ENCODE data around the gene MAPK12.

Gene MAPK12

DNA sequence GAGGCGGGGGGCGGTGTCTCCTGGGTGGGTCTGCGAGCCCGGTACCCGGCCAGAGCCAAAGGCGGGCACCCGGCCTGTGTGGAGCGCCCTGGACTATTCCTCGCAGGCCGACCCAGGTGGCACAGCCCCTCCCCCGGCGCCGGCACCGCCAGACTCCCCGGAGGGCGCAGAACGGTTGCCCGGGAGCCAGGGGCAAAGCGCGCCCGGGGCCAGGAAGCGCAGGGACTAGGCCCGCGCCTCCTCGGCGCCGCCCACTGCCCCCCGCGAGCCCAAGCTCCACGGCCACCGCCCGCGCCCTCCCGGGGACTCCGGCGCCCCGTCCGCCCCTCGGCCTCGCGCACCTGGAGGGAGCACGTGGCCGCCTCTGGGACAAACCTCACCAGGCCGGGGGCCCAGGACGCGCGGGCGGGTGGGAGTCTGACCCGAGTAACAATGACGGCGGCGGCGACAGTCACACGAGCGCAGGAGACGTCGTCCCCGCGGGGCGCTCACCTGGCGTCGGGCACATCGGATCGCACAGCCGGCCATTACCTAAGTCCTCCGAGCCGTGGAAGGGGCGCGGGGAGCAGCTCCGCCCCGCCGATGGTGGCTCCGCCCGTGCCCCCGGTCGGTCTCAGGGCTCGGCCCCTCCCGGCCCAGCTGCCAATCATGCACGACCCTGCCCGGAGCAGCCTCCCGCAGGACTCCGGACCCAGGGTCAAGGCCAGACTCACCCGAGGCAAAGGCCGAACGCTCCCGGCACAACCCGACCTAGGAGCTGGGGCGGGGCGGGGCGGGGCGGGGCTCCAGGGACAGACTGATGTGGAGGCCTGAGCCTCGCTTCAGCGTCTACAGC, 38.5 kb upstream of the MAPK12 start:
- no peak for DNase-seq (ENCODE audit: low read depth)

DNA sequence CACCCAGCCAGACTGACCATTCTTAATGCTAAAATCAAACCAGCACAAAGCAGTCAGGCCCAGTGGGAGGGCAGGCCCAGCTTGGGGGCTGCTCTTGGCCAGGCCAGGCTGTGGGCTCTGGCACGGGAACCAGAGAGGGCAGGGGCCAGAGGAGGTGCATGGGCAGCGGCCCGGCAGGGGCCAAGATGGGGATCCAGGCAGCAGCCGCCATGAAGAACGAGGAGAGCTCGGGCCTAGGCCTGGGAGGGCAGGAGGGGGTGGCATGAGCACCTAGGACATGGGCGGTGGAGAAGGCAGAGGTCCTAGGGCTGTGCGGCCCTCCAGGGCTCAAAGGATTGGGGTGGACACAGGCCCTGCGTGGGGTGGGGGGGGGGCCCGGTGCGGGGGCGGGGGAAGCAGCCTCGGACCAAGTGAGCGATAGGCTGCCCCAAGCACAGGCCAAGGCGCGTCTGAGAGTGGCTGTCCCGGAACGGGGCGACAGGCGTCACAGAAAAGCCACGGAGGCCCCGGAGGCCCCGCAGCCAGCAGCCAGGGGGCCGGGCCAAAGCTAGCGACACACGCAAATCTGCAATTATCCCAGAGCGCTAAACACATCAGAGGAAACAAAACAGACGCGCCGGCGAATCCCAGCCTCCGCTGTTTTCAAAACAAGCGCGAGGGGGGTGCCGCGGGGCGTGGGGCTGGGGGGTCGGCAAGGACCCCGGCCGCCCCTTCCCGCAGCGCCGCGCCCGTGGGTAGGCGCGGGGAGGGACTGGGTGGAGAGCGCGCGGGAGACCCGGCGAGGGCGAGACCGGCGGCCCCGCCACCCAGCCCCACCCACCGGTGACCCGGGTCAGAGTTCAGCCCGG, 37.7 kb upstream of the MAPK12 start:
- DNase-seq (ENCODE audit: low read depth) = no peak

DNA sequence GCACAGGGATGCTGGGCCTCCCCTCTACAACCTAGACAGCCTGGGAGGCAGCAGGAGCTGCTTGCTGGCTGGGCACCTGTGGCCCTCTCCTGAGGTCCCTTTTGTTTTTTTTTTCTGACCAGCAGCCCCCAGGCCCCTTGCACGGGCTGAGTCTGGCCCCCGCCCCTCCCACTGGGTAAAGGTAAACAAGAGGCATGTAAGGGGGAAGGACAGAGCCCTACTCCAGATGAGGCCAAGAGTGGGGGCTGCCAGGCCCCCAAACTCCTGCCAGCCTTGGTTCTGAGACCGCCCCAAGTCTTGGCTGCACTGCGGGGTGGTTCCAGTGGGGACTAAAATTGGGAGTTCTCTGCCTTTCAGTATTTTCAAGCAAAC, 36.8 kb upstream of the MAPK12 start:
- DNase-seq (ENCODE audit: low read depth) = no peak

DNA sequence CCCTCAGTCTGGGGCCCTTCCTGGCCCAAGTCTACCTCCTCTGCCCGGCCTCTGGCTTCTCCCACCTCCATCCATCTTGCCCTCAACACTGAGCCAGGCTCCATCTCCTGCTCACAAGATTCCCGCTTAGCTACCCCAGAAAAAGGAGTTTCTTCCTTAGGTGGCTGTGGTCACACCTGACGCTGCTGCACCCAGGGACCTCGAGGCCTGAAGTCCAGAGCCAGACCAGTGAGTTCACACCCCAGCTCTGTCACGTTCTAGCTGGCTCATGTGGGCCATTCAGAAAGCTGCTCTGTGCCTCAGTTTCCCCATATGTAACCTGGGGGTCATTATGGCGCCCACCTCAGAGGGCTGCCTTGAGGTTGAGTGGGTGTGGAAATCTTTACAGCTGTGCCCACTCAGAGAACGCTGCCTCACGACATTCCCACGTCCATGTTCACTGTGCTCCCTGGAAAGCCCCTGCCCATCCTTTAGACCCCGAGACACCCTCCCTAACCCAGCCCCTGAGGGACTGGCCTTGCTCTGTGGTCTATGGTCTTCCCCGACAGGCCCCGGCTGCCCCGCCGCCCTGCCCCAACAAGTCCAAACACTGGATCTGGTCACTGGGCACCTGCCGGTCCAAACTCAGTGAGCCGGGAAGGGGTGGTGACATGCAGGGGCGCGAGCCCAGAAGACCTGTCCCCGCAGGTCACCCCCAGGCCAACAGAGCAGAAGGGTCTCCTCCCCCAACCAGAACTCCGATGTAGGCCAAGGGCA, 36.2 kb upstream of the MAPK12 start:
- DNase-seq (ENCODE audit: low read depth) = no peak

DNA sequence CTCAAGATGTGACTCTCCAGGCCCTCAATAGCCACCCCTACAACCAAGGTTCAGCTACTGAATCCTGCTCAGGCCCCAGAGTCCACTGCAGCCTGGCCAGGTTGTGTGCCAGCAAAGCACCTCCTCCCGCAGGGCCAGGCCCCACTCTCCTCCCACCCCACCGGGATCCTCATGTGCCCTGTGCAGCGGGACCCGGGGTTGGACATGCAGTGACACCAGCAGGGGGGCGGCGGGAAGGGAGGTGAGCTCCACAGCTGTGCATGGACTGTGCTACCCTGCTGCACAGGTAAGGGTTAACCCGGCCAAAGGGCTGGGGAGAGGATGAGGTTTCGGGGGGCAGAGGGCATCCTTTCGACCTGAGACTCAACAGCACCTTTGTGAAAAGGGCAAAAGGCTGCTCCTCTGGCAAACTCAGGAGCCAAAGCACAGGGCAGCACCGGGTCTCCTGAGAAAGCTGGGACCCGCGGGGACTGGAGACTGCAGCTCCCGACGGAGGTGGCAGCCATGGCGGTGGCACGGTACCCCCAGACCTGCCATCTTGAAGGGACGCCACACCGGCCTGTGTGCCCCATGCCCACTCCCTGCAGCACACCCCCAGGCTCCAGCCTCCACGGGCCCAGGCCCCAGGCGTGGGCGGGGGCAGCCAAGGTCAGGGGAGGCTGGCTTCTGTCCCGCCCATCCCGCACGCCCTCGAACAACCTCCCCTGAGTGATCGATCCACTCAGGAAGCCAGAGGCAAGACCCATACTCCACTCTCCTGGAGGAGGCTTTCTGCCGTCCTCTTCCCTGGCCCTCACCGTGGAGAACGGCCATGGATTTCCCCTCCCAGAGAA, 35.4 kb upstream of the MAPK12 start:
- no peak for DNase-seq (ENCODE audit: low read depth)

DNA sequence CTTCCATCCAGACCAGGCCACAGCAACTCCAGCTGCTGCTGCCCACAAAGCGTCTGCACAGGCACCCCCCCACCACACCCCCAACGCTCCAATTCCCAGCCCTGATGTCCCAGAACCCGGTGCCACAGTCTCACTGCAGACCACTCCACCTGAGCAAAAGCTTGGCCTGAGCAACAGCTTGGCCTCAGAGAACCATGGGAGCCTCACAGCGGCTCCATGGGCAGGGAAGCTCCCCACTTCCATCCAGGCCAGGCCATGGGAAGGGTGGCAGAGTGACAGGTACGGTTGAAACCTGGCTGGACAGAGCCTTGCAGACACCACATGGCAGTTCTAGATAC, 32.8 kb upstream of the MAPK12 start:
- no peak for DNase-seq (ENCODE audit: low read depth)

DNA sequence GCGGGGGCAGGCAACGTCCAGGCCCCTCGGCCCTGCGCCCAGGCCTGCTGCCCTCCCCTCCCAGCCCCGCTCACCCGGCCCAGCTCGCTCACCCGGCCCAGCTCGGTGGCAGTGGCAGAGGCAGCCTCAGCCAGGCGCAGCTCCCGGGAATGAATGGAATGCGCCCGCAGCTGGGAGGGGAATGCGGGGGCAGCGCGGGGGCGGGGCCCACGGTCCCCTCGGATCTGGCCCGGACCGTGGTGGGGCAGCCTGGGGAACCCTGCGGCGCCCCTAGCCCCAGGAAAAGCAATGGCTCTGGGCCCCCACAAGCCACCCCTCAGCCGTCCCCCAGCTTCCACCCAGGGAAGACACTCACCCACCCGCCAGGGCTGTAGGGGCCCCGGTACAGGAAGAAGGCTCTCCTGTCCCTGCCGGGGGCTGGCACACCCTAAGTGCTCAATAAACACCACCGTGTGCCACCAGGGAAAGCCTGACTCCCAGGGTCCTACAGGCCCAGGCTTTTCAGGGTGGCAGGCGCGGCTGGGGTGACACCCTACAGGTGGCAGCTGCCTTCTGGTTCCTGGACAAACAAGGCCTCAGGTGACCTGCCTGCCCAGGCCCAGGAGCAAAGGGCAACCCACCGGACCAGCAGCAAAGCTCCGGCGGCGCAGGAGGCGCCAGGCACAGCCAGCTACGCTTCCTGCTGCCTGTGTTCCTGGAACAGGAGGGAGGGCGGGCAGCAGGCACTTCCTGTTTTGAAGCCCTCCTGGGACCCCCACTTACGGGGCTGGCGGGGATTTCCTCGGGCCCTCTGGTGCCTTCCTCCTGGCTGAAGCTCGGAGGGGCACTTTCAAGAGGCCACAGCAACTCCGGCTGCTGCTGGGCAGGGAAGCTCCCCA, 32.2 kb upstream of the MAPK12 start:
- DNase-seq (ENCODE audit: low read depth) = no peak

DNA sequence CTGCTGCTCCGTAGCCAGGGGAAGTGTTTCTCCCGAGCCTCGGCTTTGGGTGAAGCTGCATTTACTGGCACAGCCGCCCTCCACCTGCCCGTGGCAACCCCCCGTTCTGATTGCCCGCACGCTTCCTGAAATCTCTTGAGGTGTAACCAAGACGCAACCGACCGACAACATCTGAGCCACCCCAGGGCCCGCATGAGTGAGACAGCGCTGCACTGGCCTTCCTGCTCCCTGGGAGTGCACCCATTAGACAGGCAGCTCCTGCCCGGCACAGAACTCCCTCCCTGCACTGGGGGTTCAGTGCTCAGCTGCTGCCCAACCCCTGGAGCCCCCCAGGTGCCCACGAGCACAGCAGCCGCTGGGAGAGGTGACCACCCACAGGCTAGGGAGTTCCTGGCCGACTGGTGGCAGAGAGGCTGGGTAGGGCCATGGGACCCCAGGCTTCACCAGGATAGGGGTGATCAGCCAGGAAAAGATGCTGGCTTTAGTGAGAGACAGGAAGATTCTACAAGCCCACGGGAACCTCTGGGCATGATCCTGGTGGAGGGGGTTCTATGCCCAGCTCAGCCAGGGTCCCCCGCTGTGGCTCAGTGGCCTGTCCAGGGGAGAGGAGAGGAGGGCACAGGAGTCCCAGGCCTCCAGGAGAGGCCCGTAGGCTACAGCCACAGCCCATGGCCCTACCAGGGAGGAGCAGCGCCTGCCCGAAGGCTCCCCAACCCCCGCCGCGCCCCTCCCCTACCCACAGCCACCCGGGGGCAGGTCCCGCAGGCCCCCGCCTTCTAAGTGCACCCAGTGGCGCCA, 31.4 kb upstream of the MAPK12 start:
- DNase-seq (ENCODE audit: low read depth) = no peak

DNA sequence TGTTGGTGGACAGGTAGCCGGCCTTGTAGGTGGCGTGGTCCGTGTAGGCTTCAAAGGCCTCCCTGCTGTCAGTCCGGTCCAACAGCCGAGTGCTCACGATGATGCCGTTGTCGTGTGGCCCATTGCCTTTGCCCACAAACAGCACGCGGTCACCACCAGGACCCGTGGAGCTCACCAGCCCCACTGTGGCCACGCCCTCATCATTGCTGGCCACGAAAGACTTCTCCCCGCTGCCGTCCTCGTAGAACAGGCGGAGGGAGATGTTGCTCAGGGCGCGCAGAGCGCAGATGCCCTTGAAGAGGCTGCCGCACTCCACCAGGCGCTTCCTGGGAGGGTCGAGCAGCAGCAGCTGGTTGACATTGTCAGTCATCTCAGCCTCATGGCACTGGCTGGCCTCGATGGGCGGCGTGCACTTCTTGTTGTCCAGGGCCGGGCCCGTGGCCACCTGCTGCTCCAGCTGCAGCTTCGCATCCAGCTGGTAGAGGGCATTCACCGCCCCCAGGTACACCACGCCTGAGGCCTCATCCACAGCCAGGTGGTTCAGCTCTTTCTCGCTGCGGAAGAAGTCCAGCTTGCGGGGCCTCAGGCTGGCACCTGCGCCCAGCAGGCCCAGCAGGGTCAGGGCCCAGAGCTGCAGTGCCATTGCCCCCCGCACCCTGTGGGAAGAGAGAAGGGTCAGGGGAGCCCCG, 28.6 kb upstream of the MAPK12 start:
- DNase-seq (ENCODE audit: low read depth) = no peak

DNA sequence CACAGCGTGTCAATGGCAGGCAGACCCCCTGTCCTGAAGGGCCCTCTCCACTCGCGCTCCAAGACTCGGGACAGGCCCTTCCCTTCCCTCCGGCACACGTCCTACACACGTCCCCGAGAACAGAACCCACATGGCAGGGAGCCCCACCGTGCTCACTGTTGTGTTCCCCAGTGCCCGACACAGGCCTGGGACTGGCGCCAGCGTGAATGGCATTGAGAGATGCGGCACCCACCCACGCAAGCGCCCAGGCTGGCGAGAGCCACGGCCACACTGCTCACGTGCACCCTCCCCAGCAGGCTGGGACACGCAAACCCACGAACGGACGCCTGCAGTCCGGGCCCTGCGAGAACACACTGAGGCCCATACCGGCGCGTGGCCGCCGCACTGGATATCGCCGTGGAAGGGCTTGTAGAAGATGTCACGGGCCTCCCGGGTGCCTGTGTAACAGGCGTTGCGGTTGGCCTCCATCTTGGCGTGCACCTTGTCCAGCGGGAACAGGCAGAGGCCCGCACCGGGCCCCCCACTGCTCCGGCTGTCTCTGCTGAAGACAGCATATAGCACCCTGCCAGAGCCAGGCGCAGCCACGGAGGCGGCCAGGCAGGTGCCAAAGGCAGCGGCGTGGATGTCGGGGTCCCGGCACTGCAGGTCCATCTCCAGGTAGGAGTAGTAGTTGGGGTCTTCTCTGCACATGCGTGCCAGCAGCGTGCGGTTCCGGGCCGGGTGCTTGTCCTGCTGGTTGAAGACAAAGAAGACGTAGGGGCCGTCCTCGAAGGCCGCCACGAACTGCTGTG, 27.9 kb upstream of the MAPK12 start:
- no peak for DNase-seq (ENCODE audit: low read depth)

DNA sequence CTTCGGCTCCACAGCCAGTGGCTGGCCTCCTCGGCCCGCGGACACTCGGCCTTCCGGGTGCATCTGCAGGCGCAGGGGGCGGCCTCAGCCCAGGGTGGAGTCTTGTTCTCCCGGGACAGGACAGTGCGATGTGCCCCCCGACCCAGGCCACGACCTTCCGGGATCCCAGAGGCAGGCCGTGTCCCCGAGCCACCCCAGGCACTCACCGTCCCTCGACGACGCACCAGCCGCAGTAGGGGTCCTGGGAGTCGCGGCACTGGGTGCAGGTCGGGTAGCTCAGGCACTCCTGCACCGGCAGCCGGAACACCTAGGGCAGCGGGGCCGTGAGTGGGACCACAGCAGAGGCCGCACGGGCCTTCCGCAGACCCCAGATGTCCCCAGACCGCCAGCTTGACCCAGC, 26.2 kb upstream of the MAPK12 start:
- no peak for DNase-seq (ENCODE audit: low read depth)

DNA sequence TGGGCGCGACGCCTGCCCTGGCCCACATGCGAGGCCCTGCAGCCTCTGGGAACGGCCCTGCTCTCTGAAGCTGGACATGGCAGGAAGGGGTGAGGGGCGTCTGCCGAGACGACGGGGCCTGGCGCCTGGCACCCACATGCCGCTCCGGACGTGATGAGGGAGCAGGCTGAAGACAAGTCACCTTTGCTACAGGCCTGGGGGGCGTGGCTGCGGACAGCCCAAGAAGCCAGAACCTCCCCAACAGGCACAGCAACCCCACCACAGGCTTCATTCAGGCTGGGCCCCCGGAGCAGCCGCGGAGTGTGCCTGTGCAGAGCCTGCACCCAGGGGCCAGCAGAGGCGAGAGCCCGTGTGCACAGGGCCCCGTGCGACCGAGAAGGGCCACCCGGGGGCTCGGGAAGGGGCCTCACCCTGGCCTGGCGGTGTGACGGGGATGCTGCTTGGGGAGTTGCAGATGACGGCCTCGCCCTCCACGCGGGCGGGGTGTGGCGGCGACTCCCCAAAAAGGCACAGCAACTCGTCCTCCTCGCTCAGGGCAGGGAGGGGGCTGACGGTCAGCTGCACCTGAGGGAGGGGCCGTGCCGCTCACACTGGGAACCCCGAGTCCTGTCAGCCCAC, 25.3 kb upstream of the MAPK12 start:
- no peak for DNase-seq (ENCODE audit: low read depth)

DNA sequence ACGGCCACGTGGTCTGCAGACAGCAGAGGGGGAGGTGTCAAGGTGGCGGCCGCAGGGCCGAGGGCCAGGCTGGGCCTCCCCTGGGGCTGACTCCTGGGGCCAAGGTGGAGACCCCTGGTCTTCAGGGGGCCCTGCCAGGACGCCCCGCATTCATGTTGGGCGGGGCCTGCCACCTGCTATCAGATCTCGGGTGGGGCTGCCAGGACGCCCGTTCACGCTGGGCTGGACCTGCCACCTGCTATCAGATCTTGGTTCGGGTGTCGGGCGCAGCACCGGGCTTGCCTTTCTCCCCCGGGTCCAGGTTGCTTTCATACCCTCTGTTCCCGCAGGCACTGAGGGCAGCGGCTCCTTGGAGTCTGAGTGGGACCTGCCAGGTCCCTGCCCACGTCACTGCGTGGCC, 24.8 kb upstream of the MAPK12 start:
- DNase-seq (ENCODE audit: low read depth) = no peak

DNA sequence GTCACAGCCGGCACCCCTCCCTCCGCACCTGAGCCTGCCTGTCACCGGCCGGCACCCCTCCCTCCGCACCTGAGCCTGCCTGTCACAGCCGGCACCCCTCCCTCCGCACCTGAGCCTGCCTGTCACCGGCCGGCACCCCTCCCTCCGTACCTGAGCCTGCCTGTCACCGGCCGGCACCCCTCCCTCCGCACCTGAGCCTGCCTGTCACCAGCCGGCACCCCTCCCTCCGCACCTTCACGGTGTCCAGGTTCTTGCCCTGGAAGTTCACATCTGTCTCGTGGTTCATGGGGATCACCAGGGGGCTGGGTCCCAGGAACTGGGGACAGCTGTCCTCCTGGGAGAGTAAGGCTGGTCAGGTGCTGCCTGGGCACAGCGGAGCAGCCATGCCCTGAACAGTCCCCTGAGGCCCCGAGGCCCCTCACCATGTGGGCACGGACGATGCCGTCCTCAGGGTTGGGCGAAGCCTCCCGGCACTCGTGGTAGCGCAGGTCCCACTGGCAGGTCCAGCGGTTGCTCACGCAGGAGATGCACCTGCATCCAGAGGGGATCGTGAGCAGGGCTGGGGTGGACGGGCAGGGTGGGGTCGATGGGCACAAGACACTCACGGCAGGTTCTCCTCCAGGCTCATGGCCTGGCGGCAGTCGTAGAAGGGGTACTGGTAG, 24.2 kb upstream of the MAPK12 start:
- no peak for DNase-seq (ENCODE audit: low read depth)

DNA sequence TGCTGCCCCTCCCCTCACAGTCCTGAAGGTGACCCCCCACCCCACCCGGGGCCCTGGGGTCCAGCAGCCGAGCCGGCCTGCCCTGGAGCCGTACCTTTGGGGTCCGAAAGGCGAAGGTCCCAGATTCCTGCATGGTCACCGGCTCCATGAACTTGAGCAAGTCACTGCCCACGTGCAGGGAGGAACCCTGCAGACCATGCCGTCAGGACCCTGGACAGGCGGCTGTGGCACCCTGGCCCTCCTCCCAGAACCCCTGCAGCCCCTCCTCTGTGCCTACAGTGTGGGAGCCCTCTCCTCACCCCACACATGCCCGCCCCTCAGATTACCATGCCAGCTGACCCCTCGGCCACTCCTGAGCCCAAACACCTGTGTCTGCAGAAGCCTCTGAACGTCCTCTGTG, 23.0 kb upstream of the MAPK12 start:
- no peak for DNase-seq (ENCODE audit: low read depth)

DNA sequence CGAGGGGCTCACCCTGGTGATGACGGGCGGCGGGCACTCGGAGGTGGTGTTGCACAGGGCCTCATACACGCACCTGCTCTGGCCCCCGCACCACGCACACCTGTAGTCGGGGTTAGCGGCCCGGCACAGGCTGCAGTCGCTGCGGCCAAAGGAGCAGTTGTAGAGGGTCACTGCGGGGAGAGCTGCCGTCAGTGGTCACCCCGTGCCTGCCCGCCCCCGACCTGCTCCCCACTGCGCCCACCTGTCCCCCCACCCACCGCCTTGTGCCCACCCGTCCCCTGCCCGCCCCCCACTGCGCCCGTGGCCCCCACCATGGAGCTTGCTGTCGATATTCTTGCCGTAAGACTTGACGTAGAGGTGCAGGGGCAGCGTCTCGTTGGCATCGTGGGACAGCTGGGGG, 22.3 kb upstream of the MAPK12 start:
- DNase-seq (ENCODE audit: low read depth) = no peak

DNA sequence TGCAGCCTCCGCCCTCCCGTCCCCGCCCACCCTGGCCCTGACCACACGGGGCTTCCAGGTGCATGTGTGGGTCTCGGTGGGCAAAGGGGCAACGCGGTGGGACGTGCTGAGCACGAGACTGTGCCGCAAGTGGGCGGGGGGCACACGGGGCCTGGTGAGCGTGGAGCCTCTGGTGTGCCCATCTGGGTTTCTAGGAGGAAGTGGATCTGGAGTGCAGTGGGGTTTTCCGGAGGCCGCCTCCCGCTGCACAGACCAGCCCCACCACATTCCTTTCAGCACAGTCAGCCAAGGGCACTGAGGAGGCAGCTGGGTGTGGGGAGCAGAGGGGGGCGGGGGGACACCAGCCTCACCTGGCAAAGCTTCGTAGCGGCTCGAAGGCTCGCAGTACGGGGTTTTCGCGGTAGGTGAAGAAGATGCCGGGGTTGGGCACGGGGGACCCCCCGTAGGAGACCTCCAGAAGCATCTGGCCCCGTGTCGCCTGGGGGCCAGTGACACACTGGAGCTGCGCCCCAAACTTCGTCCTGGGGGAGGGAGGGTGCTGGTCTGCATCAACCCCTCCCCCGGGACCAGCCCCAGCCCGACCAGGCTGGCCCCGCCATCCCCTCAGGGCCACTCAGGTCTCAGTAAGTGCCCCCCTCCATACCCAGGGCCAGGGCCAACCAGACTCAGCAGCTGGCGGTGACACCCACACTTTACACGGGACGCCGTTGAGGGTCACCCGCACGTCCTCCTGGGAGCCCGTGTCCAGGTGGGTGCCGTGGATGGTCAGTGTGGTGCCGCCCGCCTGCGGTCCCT, 21.1 kb upstream of the MAPK12 start:
- no peak for DNase-seq (ENCODE audit: low read depth)

Data from activated gamma-delta T cell treated with anti-CD3 and anti-CD28 coated beads, Interleukin-2, amount 50 U/mL, for 16 hours (primary cell).